ENCODE measurements around the gene RNF182.

- no peak for TF ChIP-seq EZH2 (IDR thresholded peaks at IDR 0.05)
- TF ChIP-seq, protein P1, sequence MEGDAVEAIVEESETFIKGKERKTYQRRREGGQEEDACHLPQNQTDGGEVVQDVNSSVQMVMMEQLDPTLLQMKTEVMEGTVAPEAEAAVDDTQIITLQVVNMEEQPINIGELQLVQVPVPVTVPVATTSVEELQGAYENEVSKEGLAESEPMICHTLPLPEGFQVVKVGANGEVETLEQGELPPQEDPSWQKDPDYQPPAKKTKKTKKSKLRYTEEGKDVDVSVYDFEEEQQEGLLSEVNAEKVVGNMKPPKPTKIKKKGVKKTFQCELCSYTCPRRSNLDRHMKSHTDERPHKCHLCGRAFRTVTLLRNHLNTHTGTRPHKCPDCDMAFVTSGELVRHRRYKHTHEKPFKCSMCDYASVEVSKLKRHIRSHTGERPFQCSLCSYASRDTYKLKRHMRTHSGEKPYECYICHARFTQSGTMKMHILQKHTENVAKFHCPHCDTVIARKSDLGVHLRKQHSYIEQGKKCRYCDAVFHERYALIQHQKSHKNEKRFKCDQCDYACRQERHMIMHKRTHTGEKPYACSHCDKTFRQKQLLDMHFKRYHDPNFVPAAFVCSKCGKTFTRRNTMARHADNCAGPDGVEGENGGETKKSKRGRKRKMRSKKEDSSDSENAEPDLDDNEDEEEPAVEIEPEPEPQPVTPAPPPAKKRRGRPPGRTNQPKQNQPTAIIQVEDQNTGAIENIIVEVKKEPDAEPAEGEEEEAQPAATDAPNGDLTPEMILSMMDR (IDR thresholded peaks at IDR 0.05): no peak
- no peak for TF ChIP-seq EZH2phosphoT487 (IDR thresholded peaks at IDR 0.05)
Measured at GRCh38 chr6:14026831-14027539, 102.2 kb downstream of the RNF182 start.
